OCI-LY7 (cell line): Measurements from ENCODE around the gene MUSK. TPM values are rescaled to one million over a fixed set of nuclear protein-coding genes. Genes with fewer than 3 reads are reported as not detected.

ENCODE experiments used
- BruUV-seq: library from RNA; stranded (reverse); fragments of 400-500 nt; replicated peaks from 2 replicates; lab custom pipeline; 2021; lab: Mats Ljungman, UMichigan
- CTCF ChIA-PET: fragments of 300-600 bp; sonication (Branson Sonifier 250); formaldehyde crosslinking; loops from one replicate; lab custom pipeline; 2022; ENCODE audit warnings: antibody characterized with exemption; ENCODE audit not compliant: unreplicated experiment; lab: Charles Lee
- POLR2A ChIA-PET: fragments of 300-600 bp; sonication (Branson Sonifier 250); formaldehyde crosslinking; loops from one replicate; lab custom pipeline; 2022; ENCODE audit warnings: antibody characterized with exemption; lab: Charles Lee
- DNase-seq: peaks from one replicate; pipeline ENCODE4 v3.0.0-alpha.2; 2015; ENCODE audit warnings: low spot score
- H2AFZ ChIP-seq: fragments of 200-600 bp; sonication (generic), shearing (Covaris generic); 2 replicates; pipeline ENCODE4 v1.6.1; 2014; ENCODE audit warnings: mild to moderate bottlenecking, antibody characterized with exemption, low read length, moderate library complexity
- H3K27ac ChIP-seq: fragments of 200-600 bp; sonication (generic); 2 replicates; pipeline ENCODE4 v1.5.1; 2014; ENCODE audit warnings: mixed run types, low read depth, mild to moderate bottlenecking, moderate library complexity, low read length, inconsistent platforms; ENCODE audit not compliant: poor library complexity, severe bottlenecking
- H3K36me3 ChIP-seq: fragments of 200-600 bp; sonication (generic); 2 replicates; pipeline ENCODE4 v1.6.1; 2014; ENCODE audit warnings: mild to moderate bottlenecking, antibody characterized with exemption, low read length, moderate library complexity, mixed read lengths; ENCODE audit not compliant: insufficient read depth
- H3K4me1 ChIP-seq: fragments of 200-600 bp; sonication (generic); 2 replicates; pipeline ENCODE4 v1.5.1; 2014; ENCODE audit warnings: mild to moderate bottlenecking, low read length; ENCODE audit not compliant: insufficient read depth, poor library complexity, severe bottlenecking
- H3K4me2 ChIP-seq: fragments of 200-600 bp; sonication (generic); 2 replicates; pipeline ENCODE4 v1.6.1; 2014; ENCODE audit warnings: mild to moderate bottlenecking, low read length
- H3K4me3 ChIP-seq: fragments of 200-600 bp; sonication (generic); 2 replicates; pipeline ENCODE4 v1.5.1; 2014; ENCODE audit warnings: mild to moderate bottlenecking, low read depth, low read length; ENCODE audit not compliant: poor library complexity, severe bottlenecking
- H3K79me2 ChIP-seq: fragments of 200-600 bp; sonication (generic); 2 replicates; pipeline ENCODE4 v1.6.1; 2016; ENCODE audit warnings: low read depth, mild to moderate bottlenecking, low read length, moderate library complexity, mixed read lengths; ENCODE audit not compliant: insufficient read depth
- H3K9me2 ChIP-seq: fragments of 200-600 bp; sonication (generic); 2 replicates; pipeline ENCODE4 v1.6.1; 2016; ENCODE audit warnings: mild to moderate bottlenecking, low read length, mixed read lengths; ENCODE audit not compliant: insufficient read depth
- H3K9me3 ChIP-seq: fragments of 200-600 bp; sonication (generic); 2 replicates; pipeline ENCODE4 v1.6.1; 2014; ENCODE audit warnings: mild to moderate bottlenecking, mixed run types, low read length, mixed read lengths
- H4K20me1 ChIP-seq: fragments of 200-600 bp; sonication (generic); 2 replicates; pipeline ENCODE4 v1.6.1; 2014; ENCODE audit warnings: mild to moderate bottlenecking, antibody characterized with exemption, low read length, moderate library complexity, mixed read lengths; ENCODE audit not compliant: insufficient read depth
- EZH2phosphoT487 ChIP-seq: fragments of 200-600 bp; sonication (generic); IDR thresholded peaks from 2 replicates; pipeline ENCODE4 v1.6.1; 2018; ENCODE audit warnings: low read depth, borderline replicate concordance, mild to moderate bottlenecking, mixed run types, antibody characterized with exemption, low read length, moderate library complexity, mixed read lengths
- intact Hi-C: fragments of 100-400 bp; cut with micrococcal nuclease; formaldehyde crosslinking; loops from one replicate; pipeline ENCODE4 v1.10.0; 2022; ENCODE audit not compliant: unreplicated experiment
- total RNA-seq, 2 experiments: library from RNA; depleted of rRNA in 1 of 2; stranded (reverse); fragments of >200 nt in 1 of 2; shearing (Covaris generic) in 1 of 2; gene quantifications; 2 replicates each; pipeline ENCODE4 v1.2.3, GENCODE V29; 2014 to 2022
- TF ChIP-seq, protein P1 (sequence below): fragments of 200-600 bp; sonication (generic); conservative IDR thresholded peaks from 2 replicates; pipeline ENCODE4 v1.5.1; 2014; ENCODE audit warnings: mild to moderate bottlenecking, antibody characterized with exemption, low read length, moderate library complexity, mixed read lengths

MUSK gene
- total RNA-seq, 2 experiments from 2014 or later = not detected

GRCh38 chr9:110801426-110801825 lies 132.8 kb downstream of the MUSK start:
- no peak overlapping the region for H3K4me2 ChIP-seq
- intact Hi-C loops = no loop called here

DNA sequence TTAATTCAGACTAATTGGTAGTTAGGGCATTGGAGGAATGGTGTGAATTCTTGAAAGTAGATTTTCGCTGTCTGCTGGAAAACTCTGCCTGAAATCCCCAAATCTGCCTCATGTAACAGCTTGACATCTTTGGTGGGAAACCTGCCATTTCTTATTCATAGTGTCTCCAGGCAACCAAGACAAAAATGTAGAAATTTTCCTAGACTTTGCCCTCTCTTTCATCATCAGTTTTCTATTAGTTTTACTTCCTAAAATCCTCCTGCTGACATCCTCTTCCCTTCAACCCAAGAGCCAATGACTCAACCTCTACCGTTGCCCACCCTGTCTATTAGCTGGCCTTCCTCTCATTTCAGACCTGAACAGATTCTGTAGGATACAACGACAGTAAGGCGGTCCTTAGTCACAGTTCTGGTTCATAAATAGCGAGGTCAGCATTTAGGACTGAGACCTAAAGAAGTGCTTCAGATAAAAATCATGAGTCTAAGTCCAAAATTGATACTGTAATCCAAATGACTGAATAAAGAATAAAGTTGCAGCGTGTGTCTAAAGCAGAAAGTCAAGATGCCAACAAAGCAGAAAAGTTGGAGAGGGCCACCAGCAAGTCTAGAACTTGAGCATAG lies 133.9 kb downstream of the MUSK start:
- no peak overlapping the region for H2AFZ ChIP-seq
- H3K27ac ChIP-seq = no peak overlapping the region
- no peak for DNase-seq
- no peaks in the 10 kb centered on the region for H3K9me3 ChIP-seq
- H3K4me1 ChIP-seq = no peaks in the 10 kb centered on the region
- POLR2A ChIA-PET = no interaction called here
- no peak overlapping the region for H3K4me2 ChIP-seq
- H4K20me1 ChIP-seq = no peaks in the 10 kb centered on the region
- BruUV-seq = no TSS peak
- H3K4me3 ChIP-seq = no peak overlapping the region
- no peaks in the 10 kb centered on the region for H3K79me2 ChIP-seq
- TF ChIP-seq, protein P1, sequence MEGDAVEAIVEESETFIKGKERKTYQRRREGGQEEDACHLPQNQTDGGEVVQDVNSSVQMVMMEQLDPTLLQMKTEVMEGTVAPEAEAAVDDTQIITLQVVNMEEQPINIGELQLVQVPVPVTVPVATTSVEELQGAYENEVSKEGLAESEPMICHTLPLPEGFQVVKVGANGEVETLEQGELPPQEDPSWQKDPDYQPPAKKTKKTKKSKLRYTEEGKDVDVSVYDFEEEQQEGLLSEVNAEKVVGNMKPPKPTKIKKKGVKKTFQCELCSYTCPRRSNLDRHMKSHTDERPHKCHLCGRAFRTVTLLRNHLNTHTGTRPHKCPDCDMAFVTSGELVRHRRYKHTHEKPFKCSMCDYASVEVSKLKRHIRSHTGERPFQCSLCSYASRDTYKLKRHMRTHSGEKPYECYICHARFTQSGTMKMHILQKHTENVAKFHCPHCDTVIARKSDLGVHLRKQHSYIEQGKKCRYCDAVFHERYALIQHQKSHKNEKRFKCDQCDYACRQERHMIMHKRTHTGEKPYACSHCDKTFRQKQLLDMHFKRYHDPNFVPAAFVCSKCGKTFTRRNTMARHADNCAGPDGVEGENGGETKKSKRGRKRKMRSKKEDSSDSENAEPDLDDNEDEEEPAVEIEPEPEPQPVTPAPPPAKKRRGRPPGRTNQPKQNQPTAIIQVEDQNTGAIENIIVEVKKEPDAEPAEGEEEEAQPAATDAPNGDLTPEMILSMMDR = no peak
- no peak for TF ChIP-seq EZH2phosphoT487
- no peaks in the 10 kb centered on the region for H3K9me2 ChIP-seq
- CTCF ChIA-PET = no interaction called here
- intact Hi-C loops = no loop called here
- no peaks in the 10 kb centered on the region for H3K36me3 ChIP-seq

More at GRCh38 chr9:110801426-110801825, 132.8 kb downstream of the MUSK start:
- ChIA-PET CTCF (no interaction called here), POLR2A (no interaction called here)
- Histone ChIP-seq H3K9me2 (no peaks in the 10 kb centered on the region), H3K36me3 (no peaks in the 10 kb centered on the region), H3K27ac (no peak overlapping the region), H2AFZ (no peak overlapping the region), H3K79me2 (no peaks in the 10 kb centered on the region), H4K20me1 (no peaks in the 10 kb centered on the region), H3K9me3 (no peaks in the 10 kb centered on the region), H3K4me1 (no peaks in the 10 kb centered on the region), H3K4me3 (no peak overlapping the region)
- TF ChIP-seq, protein P1 = no peak
- no peak for TF ChIP-seq EZH2phosphoT487
- BruUV-seq = no TSS peak
- no peak for DNase-seq

DNA sequence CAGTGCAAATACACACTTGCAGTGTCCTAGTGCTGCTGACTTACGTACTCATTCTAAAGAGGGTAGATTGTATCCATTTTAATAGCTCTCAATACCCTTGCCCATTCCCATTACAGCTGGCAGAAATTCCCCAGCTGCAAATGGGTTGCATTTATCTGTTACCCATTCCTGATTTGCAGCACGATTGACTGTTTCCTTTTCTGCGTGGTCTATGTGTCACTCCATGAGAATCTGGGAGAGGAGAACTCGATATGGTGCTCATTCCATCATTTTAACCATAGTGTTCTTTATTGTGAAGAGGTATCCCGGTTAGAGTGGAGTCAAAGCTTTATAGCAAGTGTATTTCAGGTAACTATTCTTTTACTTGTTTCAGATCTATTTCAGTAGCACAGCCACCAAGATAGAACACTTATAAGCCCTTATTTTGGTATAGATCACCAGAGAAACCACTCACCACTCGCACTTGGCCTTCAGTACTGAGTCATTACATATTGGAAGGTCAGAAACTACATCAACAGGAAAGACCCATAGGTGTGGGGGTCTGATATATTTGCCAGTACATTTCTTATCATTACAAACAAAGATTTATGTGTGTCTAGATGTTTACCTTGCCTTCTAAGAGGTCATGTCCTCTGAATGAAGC lies 139.5 kb downstream of the MUSK start:
- Histone ChIP-seq H3K9me3 (no peaks in the 10 kb centered on the region), H3K9me2 (no peaks in the 10 kb centered on the region), H3K79me2 (no peaks in the 10 kb centered on the region), H2AFZ (no peak overlapping the region), H4K20me1 (no peaks in the 10 kb centered on the region), H3K4me2 (no peak overlapping the region), H3K4me1 (no peaks in the 10 kb centered on the region), H3K27ac (no peak overlapping the region), H3K36me3 (no peaks in the 10 kb centered on the region), H3K4me3 (no peak overlapping the region)
- ChIA-PET CTCF (no interaction called here), POLR2A (interaction anchor here (0.6 kb wide), 1 partner anchor 16 kb away, joined by 3 read pairs; no protein-coding TSS in a partner anchor)
- DNase-seq = no peak
- TF ChIP-seq EZH2phosphoT487 = no peak
- TF ChIP-seq, protein P1 = no peak
- intact Hi-C loops = no loop called here
- BruUV-seq = no TSS peak
